EH (cell line): ENCODE data around the gene WNT7B.

Source experiments
- DNase-seq: peaks from one replicate; pipeline ENCODE4 v3.0.0-alpha.2; 2015; ENCODE audit warnings: low read depth

Gene WNT7B

DNA sequence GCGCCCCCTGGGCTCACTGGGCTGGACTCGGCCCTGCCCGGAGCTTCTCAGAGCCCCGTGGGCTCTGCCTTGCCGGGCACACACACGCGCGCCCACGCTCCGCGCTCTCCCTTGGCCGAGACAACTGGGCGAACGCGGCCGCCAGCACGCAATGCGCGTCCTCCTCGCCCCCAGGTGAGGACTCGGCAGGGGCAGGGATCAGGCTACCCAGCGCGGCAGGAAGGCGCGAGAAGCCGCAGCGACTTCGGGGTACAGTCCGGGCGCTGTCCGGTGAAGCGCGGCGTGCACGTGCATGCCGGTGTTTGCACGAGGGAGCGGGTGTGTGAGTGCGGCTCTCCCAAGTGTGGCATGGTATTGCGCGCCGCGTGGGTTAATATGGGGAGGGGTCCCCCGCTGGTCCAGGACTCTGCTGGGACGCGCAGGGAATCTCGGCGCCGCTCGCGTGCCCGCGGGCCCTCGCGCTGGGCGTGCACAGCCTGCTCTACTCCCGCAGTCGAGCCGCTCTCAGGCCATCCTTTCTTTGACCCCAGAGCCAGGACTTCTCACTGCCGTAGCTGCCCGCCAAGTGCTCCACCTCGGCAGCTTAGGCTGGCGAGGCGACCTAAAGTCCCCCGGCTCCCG lies 5.4 kb downstream of the WNT7B start:
- DNase-seq, result no peak

DNA sequence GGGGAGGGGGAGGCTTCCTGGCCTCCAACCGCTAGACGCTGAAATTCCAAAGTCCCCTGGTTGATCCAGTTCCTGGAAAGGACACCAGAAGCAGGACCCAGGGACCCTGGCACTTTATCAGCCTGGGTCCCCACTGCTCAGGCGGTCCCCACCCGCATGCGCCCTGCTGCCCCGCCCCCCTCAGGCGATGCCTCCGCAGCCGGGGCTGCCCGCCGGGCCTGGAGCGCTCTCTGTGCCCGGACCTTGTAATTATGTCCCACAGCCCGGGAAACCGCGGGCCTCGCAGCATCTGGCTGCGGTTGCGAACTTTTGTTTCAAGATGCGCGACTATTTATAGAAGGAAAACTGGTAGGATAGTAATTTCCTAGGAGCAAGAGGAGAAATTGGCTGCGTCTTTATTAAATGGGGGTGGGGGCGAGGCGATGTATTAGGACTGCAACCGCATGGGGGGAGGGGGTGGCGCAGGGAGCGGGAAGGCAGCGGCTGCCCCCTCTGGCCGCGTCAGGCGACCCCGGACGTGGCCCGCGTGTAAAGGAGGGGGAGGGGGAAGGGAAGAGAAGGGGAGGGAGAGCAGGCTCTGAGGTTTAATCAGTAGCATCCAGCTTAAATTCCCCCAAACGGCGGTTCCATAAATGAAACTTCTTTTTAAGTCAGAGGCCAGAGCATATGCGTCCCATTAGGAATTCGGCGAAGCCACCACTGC lies 6.1 kb downstream of the WNT7B start:
- DNase-seq, result peak; percentile 58

DNA sequence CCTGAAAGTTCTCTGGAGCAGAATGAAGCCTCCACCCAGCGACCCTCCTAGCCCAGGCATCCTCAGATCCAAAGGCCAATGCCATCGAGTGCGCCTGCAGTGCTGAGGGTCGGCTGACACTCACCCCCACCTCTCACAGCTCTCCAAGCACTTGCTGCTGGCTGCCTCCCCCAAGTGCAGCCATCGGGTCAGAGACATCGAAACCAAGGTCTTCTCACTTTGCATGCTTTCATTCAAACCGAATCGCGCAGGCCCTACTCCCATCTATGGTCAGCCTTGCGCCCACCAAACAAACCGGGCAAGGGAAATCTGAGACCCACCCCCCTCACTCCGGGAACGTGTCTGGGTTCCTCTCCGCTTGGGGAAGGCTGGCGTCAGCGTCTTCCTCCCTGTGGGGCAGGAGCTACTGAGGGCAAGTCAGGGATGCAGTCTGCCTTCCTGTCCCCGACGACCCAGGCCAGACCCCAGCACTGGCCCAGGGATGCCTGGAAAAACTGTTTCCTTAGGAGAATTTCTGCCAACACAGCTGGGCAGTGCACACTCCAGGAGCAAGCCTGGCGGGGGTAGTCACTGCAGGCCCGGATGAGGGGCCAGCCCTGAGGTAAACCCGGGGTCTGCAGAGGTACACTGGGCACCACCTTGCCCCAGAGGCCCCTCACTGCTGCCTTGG lies 7.0 kb downstream of the WNT7B start:
- no peak for DNase-seq

DNA sequence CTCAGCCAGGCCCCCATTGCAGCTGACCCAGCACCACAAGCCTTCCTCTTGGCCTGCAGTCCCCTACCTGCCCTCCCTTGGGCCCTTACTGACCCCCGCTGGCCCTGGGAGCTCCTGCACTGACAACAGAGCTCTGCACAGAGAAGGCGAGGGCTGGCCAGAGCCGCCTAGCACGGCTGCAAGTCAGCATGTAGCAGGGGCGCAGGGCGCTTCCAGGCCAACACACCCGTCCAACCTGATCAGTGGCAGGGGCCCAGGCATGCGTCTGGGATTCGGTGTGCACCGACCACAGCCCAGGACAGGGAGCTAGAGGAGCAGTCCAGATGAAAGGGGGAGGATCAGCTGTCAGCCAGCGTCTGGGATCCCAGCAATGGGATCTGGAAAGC lies 7.6 kb downstream of the WNT7B start:
- DNase-seq, result no peak

DNA sequence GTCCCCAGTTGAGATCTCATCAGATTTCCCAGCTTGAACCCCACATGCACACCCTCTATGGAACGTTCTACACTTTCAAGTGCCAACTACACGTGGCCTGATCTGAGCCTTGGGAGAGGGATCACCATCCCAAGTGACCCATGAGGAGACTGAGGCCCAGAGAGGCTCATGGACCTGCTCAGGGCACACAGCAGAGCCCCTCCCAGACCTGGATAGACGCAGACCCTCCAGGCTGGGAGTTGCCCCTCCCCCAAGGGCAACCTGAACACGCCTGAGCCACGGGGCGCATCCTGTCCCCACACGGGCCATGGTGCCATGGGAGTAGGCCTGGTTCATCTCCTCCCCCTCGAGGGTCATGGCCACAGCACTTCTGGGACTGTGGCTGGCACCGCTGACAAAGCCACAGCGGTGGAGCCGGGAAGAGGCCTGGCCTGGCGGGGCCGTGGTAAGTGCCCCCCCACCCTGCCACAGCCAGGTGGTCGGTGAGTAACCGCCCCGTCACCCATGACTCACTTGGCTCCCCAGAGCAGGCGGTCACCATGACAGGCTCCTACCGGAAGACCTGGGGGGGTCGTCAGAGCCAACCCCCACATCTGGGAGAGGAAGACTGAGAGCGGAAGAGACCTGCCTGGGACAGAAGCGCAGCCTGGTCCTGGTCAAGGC lies 8.1 kb downstream of the WNT7B start:
- peak; percentile 61 for DNase-seq

DNA sequence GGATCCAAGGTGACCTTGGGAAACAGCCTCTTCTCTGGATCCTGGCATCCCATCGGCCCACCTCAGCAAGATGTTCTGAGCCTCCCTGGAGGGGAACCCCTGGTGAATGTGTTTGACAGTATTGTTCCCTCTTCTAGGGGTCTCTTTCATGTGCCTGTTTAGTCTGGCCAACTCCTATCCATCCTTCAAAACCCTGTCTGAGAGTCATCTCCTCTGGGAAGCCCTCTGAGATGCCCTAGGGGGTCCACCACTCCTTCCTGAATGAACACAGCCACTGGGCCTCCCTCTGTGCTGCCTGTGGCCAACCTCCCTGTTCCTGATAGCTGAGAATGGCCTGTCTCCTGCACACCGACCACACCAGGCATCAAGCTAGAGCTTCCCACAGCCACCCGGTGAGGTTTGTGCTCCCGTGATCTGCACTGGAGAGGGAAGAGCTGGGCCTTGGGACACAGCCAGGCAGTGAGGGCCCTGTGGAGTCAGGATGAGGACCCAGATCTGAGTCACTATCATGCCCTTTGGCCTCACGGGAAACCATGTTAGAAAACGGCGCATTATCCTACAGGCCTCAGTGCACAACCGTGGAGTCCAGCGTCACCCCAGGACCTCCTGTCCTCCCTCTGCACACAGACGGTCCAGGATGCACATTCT lies 8.8 kb downstream of the WNT7B start:
- DNase-seq, result peak; percentile 37

DNA sequence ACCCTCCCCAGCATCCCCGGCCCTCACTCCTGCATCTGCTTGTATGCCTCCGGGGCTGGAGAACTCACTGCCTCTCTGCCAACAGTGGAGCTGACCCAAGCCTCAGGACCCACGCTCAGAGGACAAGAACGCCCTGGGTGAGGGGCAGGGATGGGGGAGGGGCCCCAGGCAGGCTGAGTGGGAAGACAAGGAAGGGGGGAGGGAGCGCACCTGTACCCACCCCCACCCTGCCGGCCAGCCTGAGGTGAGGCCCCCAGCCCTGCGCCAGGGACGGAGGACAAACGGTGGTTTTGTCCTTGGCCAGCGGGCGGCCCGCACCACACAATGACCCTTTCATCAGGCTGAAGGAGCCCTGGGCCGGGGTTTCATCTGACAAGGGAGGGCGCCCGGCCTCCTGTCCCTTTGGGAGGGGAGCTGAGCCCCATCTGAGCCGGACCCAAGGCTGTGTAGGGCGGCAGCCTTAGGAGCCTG lies 10.0 kb downstream of the WNT7B start:
- no peak for DNase-seq

DNA sequence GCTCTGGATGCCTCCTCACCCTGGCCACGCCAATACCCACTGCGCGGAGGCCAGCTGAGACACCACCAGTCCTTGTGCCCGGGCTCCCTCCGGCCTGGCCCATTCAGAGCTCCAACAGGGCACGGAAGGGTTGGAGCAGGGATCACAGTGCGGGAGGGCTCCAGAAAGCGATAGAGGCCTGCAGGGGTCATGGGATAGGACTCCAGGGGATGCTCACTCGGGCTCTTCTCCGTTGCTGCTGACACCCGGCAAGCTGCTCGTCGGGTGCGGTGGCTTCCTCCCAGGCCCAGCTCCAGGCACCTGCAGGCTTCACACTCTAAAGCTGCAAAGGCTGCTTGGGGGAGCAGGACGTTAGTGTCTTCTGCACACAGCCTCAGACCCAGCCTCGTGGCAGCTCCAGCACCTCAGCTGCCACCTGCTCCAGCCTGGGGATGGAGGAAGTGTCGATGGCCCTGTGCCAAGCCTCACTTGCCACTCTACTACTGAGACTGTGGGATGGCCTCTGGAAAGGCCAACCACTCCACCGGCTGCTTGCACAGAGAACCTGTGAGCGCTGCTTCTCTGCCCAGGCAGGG lies 10.6 kb downstream of the WNT7B start:
- no peak for DNase-seq

DNA sequence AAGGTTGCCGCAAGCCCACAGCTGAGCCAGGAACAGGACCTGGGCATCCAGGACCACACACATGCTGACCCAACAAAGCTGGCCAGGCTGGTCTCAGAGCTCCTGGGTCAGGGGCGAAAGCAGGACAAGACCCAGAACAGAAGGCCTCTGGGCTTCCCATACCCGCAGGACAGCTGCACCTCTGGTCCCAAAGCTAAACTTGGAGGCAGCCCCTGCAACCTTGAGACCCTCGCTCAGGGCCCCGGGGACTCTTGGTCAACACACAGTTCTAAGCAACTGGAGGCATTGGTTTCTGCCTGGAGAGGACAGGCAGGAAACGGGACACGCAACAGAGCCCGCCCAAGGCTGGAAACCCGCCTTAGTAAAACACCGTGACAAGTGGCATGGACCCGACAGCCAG lies 11.4 kb downstream of the WNT7B start:
- DNase-seq, result no peak

DNA sequence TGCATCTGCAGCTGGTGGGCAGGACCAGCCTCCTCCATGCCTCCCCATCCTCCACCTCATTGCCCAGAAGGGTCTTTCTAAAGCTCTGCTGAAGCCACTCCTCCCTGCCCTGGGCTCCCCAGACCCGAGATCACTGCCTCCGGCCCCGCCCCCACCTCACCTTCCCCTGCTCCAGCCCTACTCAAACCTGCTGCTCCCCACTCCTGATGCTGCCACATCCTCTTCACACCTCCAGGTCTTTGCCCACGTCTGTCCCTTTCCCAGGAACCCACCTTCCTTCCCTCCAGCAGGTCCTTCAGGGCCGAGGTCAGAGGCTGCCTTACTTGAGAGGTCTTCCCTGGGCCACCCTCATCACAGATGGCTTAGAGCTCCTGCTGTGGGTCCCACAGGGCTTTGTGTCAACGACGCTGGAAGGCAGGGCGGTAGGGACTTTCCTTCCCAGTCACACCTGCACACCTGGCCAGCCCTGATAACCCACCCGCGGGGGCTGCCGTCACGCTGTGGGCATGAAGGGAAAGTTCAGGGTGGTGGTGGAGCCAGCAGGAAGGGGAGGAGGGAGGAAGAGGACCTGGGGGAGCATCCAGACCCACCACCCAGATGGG lies 11.9 kb downstream of the WNT7B start:
- no peak for DNase-seq

DNA sequence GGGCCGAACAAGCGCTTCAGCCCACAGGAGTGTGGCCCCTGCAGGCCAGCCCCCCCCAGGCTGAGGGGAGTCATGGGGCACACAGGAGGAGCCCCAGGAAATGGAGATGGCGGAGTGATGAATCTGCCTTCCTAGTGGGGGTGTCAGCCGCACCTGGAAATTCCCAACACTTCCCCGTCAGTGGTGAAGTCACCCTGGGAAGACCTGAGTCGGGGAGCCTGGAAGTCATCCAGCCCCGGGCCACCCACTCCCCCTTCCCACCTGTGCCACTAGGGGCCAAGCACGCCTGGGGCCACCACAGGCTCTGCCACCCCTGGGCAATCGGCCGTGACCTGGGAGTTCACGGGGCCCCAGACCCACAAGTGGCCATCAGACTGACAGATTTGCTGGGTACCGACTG lies 12.6 kb downstream of the WNT7B start:
- DNase-seq, result no peak

DNA sequence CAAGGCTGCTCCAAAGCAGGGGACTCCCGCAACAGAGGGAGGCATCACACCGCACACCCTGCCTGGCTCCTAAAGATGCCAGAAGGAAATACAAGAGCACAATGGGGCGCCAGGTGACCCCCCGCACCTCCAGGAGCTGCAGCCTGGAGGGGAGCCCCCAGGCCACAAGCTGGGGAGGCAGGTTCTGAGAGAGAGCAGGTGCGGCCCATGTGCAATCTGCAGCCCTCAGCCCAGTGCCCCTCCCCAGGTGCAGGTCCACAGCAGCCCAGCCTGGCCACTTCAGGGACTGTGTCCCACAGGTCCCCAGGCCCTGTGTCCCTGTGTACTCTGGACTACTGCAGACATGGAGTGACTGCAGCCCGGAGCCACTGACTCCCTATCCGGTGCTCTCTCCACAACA lies 13.1 kb downstream of the WNT7B start:
- DNase-seq, result no peak

DNA sequence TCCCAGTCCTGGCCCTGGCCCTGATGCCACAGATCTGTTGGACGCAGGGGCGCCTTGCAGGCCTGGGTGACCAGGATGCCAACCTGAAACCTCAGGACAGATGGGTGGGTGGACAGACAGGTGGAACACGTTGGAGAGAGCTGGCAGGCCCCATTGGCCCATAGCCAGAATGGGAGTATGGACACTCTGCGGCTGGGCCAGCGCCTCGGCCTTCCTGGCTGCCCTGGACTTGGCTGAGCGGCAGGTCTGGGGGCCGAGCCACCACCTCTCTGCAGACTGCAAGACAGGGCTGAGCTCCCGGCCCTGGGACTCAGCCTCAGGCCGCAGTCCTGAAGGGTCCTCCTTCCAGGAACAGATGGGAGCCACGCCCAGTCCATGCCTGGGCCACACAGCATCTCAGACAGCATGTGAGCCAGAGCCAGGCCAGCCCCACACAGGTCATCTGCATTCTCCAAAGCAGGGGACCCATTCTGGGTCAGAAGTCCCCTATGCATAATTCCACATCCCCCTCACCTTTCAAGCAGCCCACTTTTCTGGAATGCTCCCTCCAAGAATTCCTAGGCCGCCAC lies 14.1 kb downstream of the WNT7B start:
- no peak for DNase-seq

DNA sequence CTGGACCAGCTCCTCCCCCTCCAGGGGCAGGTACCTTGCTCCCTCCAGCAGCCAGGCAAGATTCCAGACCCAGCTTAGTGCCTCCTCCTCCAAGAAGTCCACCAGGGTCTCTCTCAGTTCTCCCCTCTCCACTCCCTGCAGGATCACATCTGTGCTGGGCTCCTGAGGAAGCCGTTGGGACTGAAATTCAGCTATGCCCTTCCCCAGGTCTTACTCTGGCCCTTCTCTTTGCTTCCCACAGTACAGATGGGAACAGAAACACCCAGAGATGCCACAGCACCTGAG lies 14.6 kb downstream of the WNT7B start:
- DNase-seq, result no peak

DNA sequence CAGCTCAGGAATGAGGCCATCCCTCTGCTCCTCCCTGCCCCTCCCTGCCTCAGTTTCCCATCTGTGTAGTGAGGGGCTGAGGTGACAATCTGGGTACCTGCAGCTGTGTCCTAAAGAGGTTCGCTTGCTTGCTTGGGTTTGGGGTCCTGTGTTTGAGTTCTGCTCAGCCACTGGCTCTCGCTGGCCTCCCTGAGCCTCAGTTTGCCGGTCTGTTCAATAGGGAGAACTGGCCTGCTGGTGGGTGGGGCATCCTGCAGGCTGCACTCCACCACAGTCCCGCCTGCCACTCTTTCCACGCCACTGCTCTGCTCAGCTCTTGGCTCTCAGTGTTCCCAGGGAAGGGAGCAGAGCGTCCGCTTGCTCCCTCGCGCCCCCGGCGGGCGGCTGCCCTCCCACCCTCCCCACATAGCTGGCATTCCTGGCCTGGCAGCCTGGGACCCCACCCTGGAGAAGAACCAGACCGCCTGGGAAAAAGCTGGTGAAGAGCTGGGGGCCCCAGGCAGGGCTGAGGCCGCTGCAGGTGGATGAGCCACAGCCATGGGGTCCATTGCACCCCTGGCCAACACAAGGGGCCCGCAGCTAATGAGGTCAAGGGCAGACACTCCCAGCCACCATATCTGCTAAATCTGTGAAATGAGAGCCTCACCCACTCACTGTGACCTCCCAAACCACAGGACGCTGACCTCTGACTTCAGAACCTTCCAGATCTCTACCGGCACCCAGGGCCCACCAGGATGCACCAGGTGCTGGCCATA lies 15.1 kb downstream of the WNT7B start:
- no peak for DNase-seq

DNA sequence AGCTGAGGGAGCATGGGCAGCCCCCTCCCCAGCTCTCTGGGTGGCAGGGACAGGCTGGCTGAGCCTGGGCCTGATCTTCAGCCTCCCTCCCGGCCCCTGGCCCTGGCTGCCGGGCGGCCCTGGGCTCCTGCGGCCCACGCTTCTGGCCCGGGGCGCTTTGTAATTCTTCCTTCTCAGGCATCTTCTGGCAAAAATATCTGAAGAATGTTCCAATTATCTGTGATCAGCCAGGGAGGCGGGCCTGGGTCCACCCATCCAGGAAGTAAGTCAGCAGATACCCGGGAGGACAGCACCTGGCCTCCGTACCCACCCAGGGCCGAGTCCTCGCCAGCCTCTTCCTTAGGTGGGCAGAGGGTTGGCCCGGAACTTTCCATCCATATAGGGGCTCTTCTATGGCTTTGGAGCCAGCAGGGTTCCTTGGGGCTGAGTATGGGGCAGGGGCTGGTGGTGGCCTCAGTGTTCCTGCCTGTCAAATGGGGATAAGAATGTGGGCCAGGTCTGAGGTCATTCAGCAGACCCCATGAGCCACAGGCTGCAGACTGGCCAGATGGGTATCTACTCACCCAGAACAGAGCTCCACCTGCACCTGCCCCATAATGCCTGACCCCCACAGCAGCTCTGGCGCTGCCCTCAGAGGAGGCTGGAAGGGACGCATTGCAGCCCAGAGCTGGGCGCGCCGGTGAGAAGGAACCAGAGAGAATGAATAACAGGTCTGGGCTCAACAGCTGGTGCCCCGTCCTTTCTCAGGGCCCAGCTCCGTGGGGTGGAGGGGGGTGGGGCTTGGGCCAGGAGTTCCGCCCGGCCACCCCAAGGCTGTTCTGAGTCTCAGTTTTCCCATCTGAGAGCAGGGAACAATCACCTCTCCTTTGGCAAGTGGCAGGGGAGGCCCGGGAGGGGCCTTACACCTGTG lies 16.2 kb downstream of the WNT7B start:
- peak; percentile 41 for DNase-seq

DNA sequence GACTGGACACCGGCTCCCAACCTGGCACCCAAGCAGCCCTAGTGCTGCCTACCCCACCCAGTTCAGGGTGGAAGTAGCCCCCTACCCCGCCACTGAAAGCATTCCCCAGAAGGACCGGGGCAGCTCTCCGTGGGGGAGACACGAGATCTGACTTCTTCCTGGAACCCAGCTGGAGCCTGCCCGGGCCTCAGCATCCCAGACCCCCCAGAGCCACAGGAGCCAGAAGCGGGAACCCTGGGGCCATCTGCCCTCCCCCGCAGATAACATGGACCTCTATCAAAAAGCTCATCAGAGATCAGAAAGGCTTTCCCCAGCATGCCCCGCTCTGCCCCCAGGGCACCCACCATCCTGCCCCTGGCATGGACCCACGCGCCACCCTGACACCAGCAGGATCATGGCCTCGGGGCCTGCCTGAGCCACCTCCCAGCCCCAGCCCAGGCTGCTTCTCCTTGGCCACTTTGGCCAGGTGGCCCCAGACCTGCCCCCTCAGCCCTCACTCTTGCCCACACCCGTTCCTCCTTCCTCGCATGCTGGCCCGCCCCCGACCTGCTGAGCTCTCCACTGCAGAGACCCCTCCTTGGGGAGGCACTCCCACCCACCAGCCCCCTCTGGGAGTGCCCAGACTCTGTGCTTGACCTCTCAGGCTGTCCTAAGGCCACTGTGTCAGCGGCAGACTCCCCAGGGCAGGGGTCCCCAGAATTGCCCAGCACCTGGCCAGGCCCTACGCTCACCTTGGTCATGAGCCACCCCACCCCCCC lies 17.1 kb downstream of the WNT7B start:
- no peak for DNase-seq

DNA sequence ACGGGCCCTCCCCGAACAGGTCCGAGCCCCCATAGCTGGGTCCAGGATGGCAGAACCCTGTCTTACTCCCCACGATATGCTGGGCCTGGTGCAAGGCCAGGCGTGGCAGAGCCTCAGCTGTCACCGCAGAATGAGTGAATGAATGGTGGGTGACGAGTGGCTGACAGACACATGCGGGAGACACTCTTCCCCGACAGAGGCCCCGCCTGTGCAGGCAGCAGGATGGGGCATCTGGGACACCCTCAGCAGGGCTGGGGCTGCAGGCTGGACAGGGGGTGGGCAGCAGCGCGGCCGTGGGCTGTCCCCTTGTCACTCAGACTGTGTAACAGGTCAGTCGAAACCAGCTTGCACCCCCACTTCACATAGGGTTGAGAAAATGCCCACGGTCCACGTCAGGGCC lies 18.0 kb downstream of the WNT7B start:
- DNase-seq, result no peak

DNA sequence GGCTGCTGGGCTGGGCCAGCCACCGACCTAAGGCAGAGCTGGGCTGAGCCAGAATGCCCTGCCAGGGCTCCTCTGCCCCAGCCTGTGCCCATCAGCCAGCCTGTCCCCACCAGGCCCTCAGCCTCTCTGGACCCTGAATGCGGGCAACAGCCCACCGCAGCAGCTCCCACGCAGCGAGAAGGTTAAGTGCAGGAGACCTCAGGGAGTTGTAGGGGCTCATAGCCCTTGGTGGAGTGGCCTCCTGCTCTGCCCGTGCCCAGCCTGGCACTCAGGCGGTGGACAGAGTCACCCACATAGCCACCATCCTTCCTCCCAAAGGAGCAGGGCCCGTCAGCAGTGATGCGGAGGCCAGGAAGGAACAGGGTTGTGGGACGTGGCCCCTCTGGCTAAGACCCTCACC lies 19.1 kb downstream of the WNT7B start:
- no peak for DNase-seq
